Kidney (tissue), 14 donors: ENCODE results near the gene ANXA8. TPM values are rescaled to one million over a fixed set of nuclear protein-coding genes. Genes with fewer than 3 reads are reported as not detected.
A peak's percentile ranks its signal among the peaks of the same experiment; 100 is the strongest.
"Not testable (repeated sequence)": the region's sequence is repeated elsewhere in the genome, so short reads cannot be mapped to it uniquely, and the experiment has no call there.

ENCODE experiments used
- DNase-seq, 5 donors: peaks; one replicate each; pipeline ENCODE4 v3.0.0-alpha.2; 2013 to 2020
- FAIRE-seq: peaks from 2 replicates; lab custom pipeline; 2012; peaks lifted over from hg19 to GRCh38; lab: Jason Lieb, UNC
- H3K27ac ChIP-seq, 2 donors: one replicate each; pipeline ENCODE4 v1.7.0; 2013; ENCODE audit warnings: low read depth in 2 of 2, low read length in 2 of 2, inconsistent platforms in 1 of 2
- H3K27me3 ChIP-seq: one replicate; pipeline ENCODE4 v1.7.1; 2013; ENCODE audit warnings: low read length, inconsistent platforms; ENCODE audit not compliant: control insufficient read depth, insufficient read depth
- H3K36me3 ChIP-seq, 3 donors: one replicate each; pipeline versions ENCODE4 v1.7.0 to v1.7.1; 2013; ENCODE audit warnings: low read length in 3 of 3, control low read depth in 1 of 3, inconsistent platforms in 1 of 3; ENCODE audit not compliant: insufficient read depth in 3 of 3, control insufficient read depth in 2 of 3
- H3K4me1 ChIP-seq, 3 donors: one replicate each; pipeline versions ENCODE4 v1.7.0 to v1.7.1; 2013; ENCODE audit warnings: low read length in 3 of 3, inconsistent platforms in 1 of 3, low read depth in 1 of 3; ENCODE audit not compliant: control insufficient read depth in 2 of 3, insufficient read depth in 2 of 3
- H3K4me3 ChIP-seq, 3 donors: one replicate each; pipeline versions ENCODE4 v1.7.0 to v1.8.1; 2013; ENCODE audit warnings: low read length in 3 of 3, control low read depth in 1 of 3, inconsistent platforms in 1 of 3
- H3K9ac ChIP-seq, 3 donors: one replicate each; pipeline versions ENCODE4 v1.7.0 to v1.7.1; 2013; ENCODE audit warnings: low read length in 3 of 3, control low read depth in 1 of 3, inconsistent platforms in 1 of 3
- H3K9me3 ChIP-seq, 3 donors: one replicate each; pipeline versions ENCODE4 v1.7.0 to v1.7.1; 2013; ENCODE audit warnings: low read length in 3 of 3, control low read depth in 1 of 3, inconsistent platforms in 1 of 3; ENCODE audit not compliant: control insufficient read depth in 2 of 3, insufficient read depth in 1 of 3
- CTCF ChIP-seq: IDR thresholded peaks from 3 replicates; pipeline ENCODE4 v1.5.1; 2012; ENCODE audit warnings: mild to moderate bottlenecking, moderate library complexity, borderline replicate concordance; ENCODE audit not compliant: insufficient read depth; ENCODE audit errors: extremely low read depth
- intact Hi-C: fragments of 100-400 bp; cut with DNase I; formaldehyde crosslinking; loops from one replicate; pipeline ENCODE4 v1.11.1; 2022
- polyA plus RNA-seq: library from polyadenylated mRNA; stranded (reverse); fragments of 350-450 nt; fragmentation: Illumina TruSeq; extraction: RNeasy Lipid Tissue Mini Kit (QIAGEN cat#74804); gene quantifications from one replicate; pipeline ENCODE4 v1.2.3, GENCODE V29; 2014; ENCODE audit warnings: low read depth, low replicate concordance; ENCODE audit not compliant: insufficient read depth
- total RNA-seq: library from RNA; stranded (reverse); fragmentation: NEBNext Ultra II Directional; extraction: Animal tissue kit (Norgen Biotek cat#: 25700); gene quantifications from one replicate; pipeline ENCODE4 v1.2.1, GENCODE V29; 2021
- donor health status: control.
- donor health status: control.
- donor health status: control.
- donor health status: control.
- donor health status: control.
- donor health status: DM: yes; HTN: yes; CAD: no.
- donor health status: Normal renal cell carcinoma (clear cell type).

Gene ANXA8
- total and polyA plus RNA-seq, 2 donors from 2014 or later, result 0.16 TPM; not detected in 1

- DNase-seq (peak in 2 of 5 donors; percentile 39 to 42), FAIRE-seq (no peak)
- Histone ChIP-seq H3K27ac (no peak overlapping the region), H3K4me1 (peaks cover 0 to 2% (median 0%) of the 10 kb centered on the region in 3 donors), H3K27me3 (no peaks in the 10 kb centered on the region), H3K9me3 (no peaks in the 10 kb centered on the region), H3K9ac (no peak overlapping the region), H3K36me3 (no peaks in the 10 kb centered on the region), H3K4me3 (no peak overlapping the region)
- no peak for TF ChIP-seq CTCF
- intact Hi-C loops, result no loop called here
These were observed 27.0 kb downstream of the ANXA8 start for GRCh38 chr10:47456794-47457527.

GRCh38 chr10:47456079-47456785 is 27.7 kb downstream of the ANXA8 start:
- Histone ChIP-seq H3K27me3 (no peaks in the 10 kb centered on the region), H3K4me1 (peaks cover 0 to 2% (median 0%) of the 10 kb centered on the region in 3 donors), H3K9me3 (no peaks in the 10 kb centered on the region), H3K4me3 (no peak overlapping the region), H3K27ac (no peak overlapping the region), H3K9ac (no peak overlapping the region), H3K36me3 (no peaks in the 10 kb centered on the region)
- TF ChIP-seq CTCF, result no peak
- intact Hi-C loops, result no loop called here
- FAIRE-seq (no peak), DNase-seq (peak in 4 of 5 donors; percentile 20 to 59 (median 40))

- H3K4me3 ChIP-seq, H3K9me3 ChIP-seq, H3K36me3 ChIP-seq, H3K27me3 ChIP-seq, intact Hi-C loops, H3K4me1 ChIP-seq, H3K27ac ChIP-seq, H3K9ac ChIP-seq, FAIRE-seq: not testable (repeated sequence)
- DNase-seq, result peak in 2 of 5 donors; percentile 22 to 37
These were observed 28.4 kb downstream of the ANXA8 start for GRCh38 chr10:47455350-47456078.

GRCh38 chr10:47454780-47455058 is 29.2 kb downstream of the ANXA8 start:
- Histone ChIP-seq H3K27me3 (no peaks in the 10 kb centered on the region), H3K36me3 (no peaks in the 10 kb centered on the region), H3K4me3 (no peak overlapping the region), H3K9ac (no peak overlapping the region), H3K27ac (no peak overlapping the region), H3K4me1 (peaks cover 0 to 2% (median 0%) of the 10 kb centered on the region in 3 donors), H3K9me3 (no peaks in the 10 kb centered on the region)
- no peak for TF ChIP-seq CTCF
- DNase-seq (peak in 1 of 5 donors; percentile 7), FAIRE-seq (no peak)
- intact Hi-C loops, result no loop called here
